GM12865 (cell line): ENCODE results near the gene DHX9.
A peak's percentile ranks its signal among the peaks of the same experiment; 100 is the strongest.

Experiments used
- DNase-seq: peaks from one replicate; pipeline ENCODE4 v3.0.0; 2010; ENCODE audit warnings: low read depth
- H3K4me3 ChIP-seq: 2 replicates; pipeline ENCODE4 v1.5.1; 2011; ENCODE audit warnings: mild to moderate bottlenecking, low read depth, low read length, control low read depth
- CTCF ChIP-seq: IDR thresholded peaks from 2 replicates; pipeline ENCODE4 v1.5.1; 2011; ENCODE audit warnings: low read length, control low read depth, low read depth, inconsistent platforms; ENCODE audit not compliant: insufficient read depth; ENCODE audit errors: missing control alignments

Gene DHX9

GRCh38 chr1:182839209-182840066 lies at the start of gene DHX9:
DHX9 (plus strand) TSS chr1:182839347; CDS start chr1:182842567, 3,220 bp downstream.
- peak; percentile 94 for DNase-seq
- peak within 1 kb of the TSS; percentile 74 for H3K4me3 ChIP-seq
- TF ChIP-seq CTCF, result peak; percentile 15

GRCh38 chr1:182791281-182792179 lies 47.6 kb upstream of the DHX9 start:
- H3K4me3 ChIP-seq, result no peak overlapping the region
- DNase-seq, result no peak
- no peak for TF ChIP-seq CTCF

GRCh38 chr1:182794091-182794490 lies 45.1 kb upstream of the DHX9 start:
- no peak for TF ChIP-seq CTCF
- no peak overlapping the region for H3K4me3 ChIP-seq
- no peak for DNase-seq

- DNase-seq, result no peak
- TF ChIP-seq CTCF, result no peak
These were observed 44.4 kb upstream of the DHX9 start for GRCh38 chr1:182794676-182795201.

GRCh38 chr1:182795563-182796228 lies 43.5 kb upstream of the DHX9 start:
- H3K4me3 ChIP-seq, result no peak overlapping the region
- TF ChIP-seq CTCF, result no peak
- DNase-seq, result no peak

More at GRCh38 chr1:182794676-182795201, 44.4 kb upstream of the DHX9 start:
- no peak overlapping the region for H3K4me3 ChIP-seq
